ENCODE results near the gene EBI3. TPM values are rescaled to one million over a fixed set of nuclear protein-coding genes. Genes with fewer than 3 reads are reported as not detected.

Gene EBI3
- total RNA-seq, 2 experiments from 2014 or later: not detected

DNA sequence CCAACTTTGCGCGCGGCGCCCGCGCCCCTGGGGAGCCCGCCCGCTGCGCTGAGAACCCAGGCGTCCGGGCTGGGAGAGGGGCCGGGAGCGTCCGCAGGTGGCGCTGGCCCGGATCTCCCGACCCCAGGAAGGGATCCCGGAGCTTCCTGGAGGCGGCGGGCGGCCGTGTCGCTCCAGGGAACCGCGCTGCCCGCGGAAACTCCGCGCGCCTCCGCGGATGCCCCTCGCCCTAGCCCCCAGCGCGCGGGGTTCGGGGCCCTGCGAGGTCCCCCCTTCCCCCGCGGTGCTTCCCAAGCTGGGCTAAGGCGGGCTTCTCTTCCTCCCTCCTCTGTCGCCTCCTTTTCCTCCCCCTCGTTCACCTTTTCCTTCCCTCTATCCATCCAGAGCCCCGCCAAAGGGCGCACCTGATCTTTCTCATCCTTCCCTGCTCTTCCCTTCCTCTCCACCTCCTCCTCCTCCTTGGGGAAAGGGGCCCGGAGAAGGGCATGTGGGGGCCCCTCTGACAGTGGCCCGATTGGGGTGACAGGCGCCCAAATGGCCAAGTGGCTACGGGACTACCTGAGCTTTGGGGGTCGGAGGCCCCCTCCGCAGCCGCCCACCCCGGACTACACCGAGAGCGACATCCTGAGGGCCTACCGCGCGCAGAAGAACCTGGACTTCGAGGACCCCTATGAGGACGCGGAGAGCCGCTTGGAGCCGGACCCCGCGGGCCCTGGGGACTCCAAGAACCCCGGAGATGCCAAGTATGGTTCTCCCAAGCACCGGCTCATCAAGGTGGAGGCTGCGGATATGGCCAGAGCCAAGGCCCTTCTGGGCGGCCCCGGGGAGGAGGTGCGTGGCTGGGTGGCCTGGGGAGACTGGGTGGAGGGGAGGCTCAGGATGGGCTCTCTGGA is 50.5 kb downstream of the EBI3 start:
- POLR2A ChIA-PET: no interaction called here

DNA sequence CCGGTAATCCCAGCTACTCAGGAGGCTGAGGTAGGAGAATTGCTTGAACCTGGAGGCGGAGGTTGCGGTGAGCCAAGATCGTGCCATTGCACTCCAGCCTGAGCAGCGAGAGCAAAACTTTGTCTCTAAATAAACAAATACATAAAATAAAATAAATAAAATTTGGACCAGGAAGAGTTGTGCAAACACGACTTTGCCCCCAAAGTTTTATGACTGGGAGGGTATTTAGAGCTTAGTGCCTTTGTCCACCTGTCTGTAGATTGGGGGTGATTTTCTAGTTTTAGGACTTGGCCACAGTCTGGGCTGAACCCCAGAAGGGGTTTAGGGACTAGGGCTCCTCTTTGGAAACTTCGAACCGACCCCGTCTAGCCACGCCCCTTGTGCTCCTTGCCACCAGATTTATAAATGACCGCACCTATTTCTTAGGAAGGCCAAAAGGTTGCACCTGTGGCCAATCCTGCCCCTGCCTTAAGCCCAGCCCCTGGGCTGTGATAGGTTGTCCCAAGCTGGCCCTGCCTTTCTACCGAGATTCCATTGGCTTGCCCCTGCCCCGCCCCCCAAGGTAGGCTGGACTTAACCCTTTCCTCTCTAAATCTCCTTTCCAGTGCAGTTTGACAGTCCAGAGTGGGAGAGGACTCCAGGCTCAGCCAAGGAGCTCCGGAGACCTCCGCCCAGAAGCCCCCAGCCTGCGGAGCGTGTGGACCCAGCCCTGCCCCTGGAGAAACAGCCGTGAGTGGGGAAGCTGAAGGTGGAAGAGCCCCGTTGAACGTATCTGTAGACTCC is 55.0 kb downstream of the EBI3 start:
- no peak overlapping the region for H3K27ac ChIP-seq (ENCODE audit: low read depth, low read length, poor library complexity, severe bottlenecking)
- ChIA-PET CTCF (ENCODE audit: unreplicated experiment) (no interaction called here), POLR2A (no interaction called here)
- H3K9me2 ChIP-seq (ENCODE audit: insufficient read depth, low read length): no peaks in the 10 kb centered on the region
- intact Hi-C loops (cut with micrococcal nuclease; ENCODE audit: unreplicated experiment): no loop called here
- no peak overlapping the region for H3K4me3 ChIP-seq (ENCODE audit: low read depth, low read length, poor library complexity, severe bottlenecking)
- no peak overlapping the region for H2AFZ ChIP-seq (ENCODE audit: low read length)
- no peaks in the 10 kb centered on the region for H4K20me1 ChIP-seq (ENCODE audit: insufficient read depth, low read length)
- no peaks in the 10 kb centered on the region for H3K4me1 ChIP-seq (ENCODE audit: insufficient read depth, low read length, poor library complexity, severe bottlenecking)
- H3K4me2 ChIP-seq (ENCODE audit: low read length): no peak overlapping the region
- H3K79me2 ChIP-seq (ENCODE audit: insufficient read depth, low read depth, low read length): no peaks in the 10 kb centered on the region
- no peak for TF ChIP-seq CTCF (conservative IDR thresholded peaks at IDR 0.05; ENCODE audit: low read length)
- TF ChIP-seq EZH2phosphoT487 (IDR thresholded peaks at IDR 0.05; ENCODE audit: borderline replicate concordance, low read depth, low read length): no peak
- H3K36me3 ChIP-seq (ENCODE audit: insufficient read depth, low read length): no peaks in the 10 kb centered on the region
- peak; percentile 64 for DNase-seq (ENCODE audit: low spot score)
- no peaks in the 10 kb centered on the region for H3K9me3 ChIP-seq (ENCODE audit: low read length)
- no TSS peak for BruUV-seq (replicated peaks)

More for the DNA sequence above, 50.5 kb downstream of the EBI3 start:
- Histone ChIP-seq H3K4me3 (ENCODE audit: low read depth, low read length, poor library complexity, severe bottlenecking) (no peak overlapping the region), H3K27ac (ENCODE audit: low read depth, low read length, poor library complexity, severe bottlenecking) (no peak overlapping the region), H3K4me2 (ENCODE audit: low read length) (no peak overlapping the region), H3K79me2 (ENCODE audit: insufficient read depth, low read depth, low read length) (no peaks in the 10 kb centered on the region), H2AFZ (ENCODE audit: low read length) (no peak overlapping the region), H3K9me2 (ENCODE audit: insufficient read depth, low read length) (no peaks in the 10 kb centered on the region), H3K9me3 (ENCODE audit: low read length) (no peaks in the 10 kb centered on the region), H3K4me1 (ENCODE audit: insufficient read depth, low read length, poor library complexity, severe bottlenecking) (no peaks in the 10 kb centered on the region), H3K36me3 (ENCODE audit: insufficient read depth, low read length) (no peaks in the 10 kb centered on the region), H4K20me1 (ENCODE audit: insufficient read depth, low read length) (no peaks in the 10 kb centered on the region)
- DNase-seq (ENCODE audit: low spot score): no peak
- intact Hi-C loops (cut with micrococcal nuclease; ENCODE audit: unreplicated experiment): no loop called here
- CTCF ChIA-PET (ENCODE audit: unreplicated experiment): no interaction called here
- TF ChIP-seq EZH2phosphoT487 (IDR thresholded peaks at IDR 0.05; ENCODE audit: borderline replicate concordance, low read depth, low read length) (no peak), CTCF (conservative IDR thresholded peaks at IDR 0.05; ENCODE audit: low read length) (no peak)
- BruUV-seq (replicated peaks): no TSS peak

Measured in OCI-LY7 (cell line).